BLaER1 treated with 17β-estradiol and CSF1 and Interleukin-3, amounts not matched to agents 10 nM and 100 nM (cell line): ENCODE results near the gene FAM151A.

Experiments
- H3K27ac ChIP-seq, 11 experiments: shearing (Covaris generic); formaldehyde crosslinking; 2 replicates each; pipeline ENCODE4 v1.8.1; 2022
- H3K27me3 ChIP-seq, 11 experiments: shearing (Covaris generic); formaldehyde crosslinking; 2 replicates each; pipeline ENCODE4 v1.8.1; 2022
- H3K36me3 ChIP-seq, 11 experiments: shearing (Covaris generic); formaldehyde crosslinking; 2 replicates each; pipeline ENCODE4 v1.8.1; 2022
- H3K4me1 ChIP-seq, 10 experiments: shearing (Covaris generic); formaldehyde crosslinking; 2 replicates each; pipeline ENCODE4 v1.8.1; 2022
- H3K4me2 ChIP-seq, 11 experiments: shearing (Covaris generic); formaldehyde crosslinking; 2 replicates each; pipeline ENCODE4 v1.8.1; 2022
- H3K4me3 ChIP-seq, 10 experiments: shearing (Covaris generic); formaldehyde crosslinking; 2 replicates each; pipeline ENCODE4 v1.8.1; 2022
- H3K9ac ChIP-seq, 11 experiments: shearing (Covaris generic); formaldehyde crosslinking; 2 replicates each; pipeline ENCODE4 v1.8.1; 2022
- H3K9me3 ChIP-seq, 11 experiments: shearing (Covaris generic); formaldehyde crosslinking; replicated peaks in 1 of 11; 2 replicates each; pipeline ENCODE4 v1.8.1; 2022
- H4K20me1 ChIP-seq, 11 experiments: shearing (Covaris generic); formaldehyde crosslinking; 2 replicates each; pipeline ENCODE4 v1.8.1; 2022
- Cebpa-rat ChIP-seq, 11 experiments: shearing (Covaris generic); IDR thresholded peaks; 2 replicates each; pipeline ENCODE4 v1.8.1; 2022

FAM151A gene

GRCh38 chr1:54591127-54591756, 32.1 kb downstream of the FAM151A start:
- Histone ChIP-seq H3K4me3 (no peak overlapping the region), H3K27me3 (no peaks in the 10 kb centered on the region), H4K20me1 (no peaks in the 10 kb centered on the region), H3K36me3 (peaks cover 0 to 56% (median 0%) of the 10 kb centered on the region in 11 experiments; a peak in 8 of 22 replicates), H3K9ac (no peak overlapping the region), H3K27ac (no peak overlapping the region), H3K4me2 (no peak overlapping the region), H3K4me1 (peaks cover 0 to 9% (median 5%) of the 10 kb centered on the region in 10 experiments; a peak in 11 of 20 replicates), H3K9me3 (no peaks in the 10 kb centered on the region)
- TF ChIP-seq Cebpa-rat (IDR thresholded peaks at IDR 0.05) = no peak

- Histone ChIP-seq H3K36me3 (peaks cover 0 to 38% (median 0%) of the 10 kb centered on the region in 11 experiments; a peak in 3 of 22 replicates), H3K27me3 (no peaks in the 10 kb centered on the region), H3K4me2 (peak overlapping the region in 5 of 11 experiments; percentile 1 to 39 (median 15); a peak in 6 of 22 replicates), H3K4me3 (no peak overlapping the region), H3K9ac (no peak overlapping the region), H3K9me3 (no peaks in the 10 kb centered on the region), H3K27ac (no peak overlapping the region), H3K4me1 (peaks cover 0 to 9% (median 5%) of the 10 kb centered on the region in 10 experiments; a peak in 11 of 20 replicates), H4K20me1 (peaks cover 0 to under 1% (median 0%) of the 10 kb centered on the region in 11 experiments; a peak in 1 of 22 replicates)
- no peak for TF ChIP-seq Cebpa-rat (IDR thresholded peaks at IDR 0.05)
Measured at GRCh38 chr1:54588377-54588776, 34.9 kb downstream of the FAM151A start.

GRCh38 chr1:54585181-54586066, 37.9 kb downstream of the FAM151A start:
- no peaks in the 10 kb centered on the region for H3K27me3 ChIP-seq
- H3K4me1 ChIP-seq = peaks cover 0 to 9% (median 5%) of the 10 kb centered on the region in 10 experiments; a peak in 11 of 20 replicates
- H3K4me3 ChIP-seq = no peak overlapping the region
- H3K4me2 ChIP-seq = no peak overlapping the region
- no peak overlapping the region for H3K9ac ChIP-seq
- no peak for TF ChIP-seq Cebpa-rat (IDR thresholded peaks at IDR 0.05)
- peaks cover 0 to 26% (median 0%) of the 10 kb centered on the region in 11 experiments; a peak in 2 of 22 replicates for H3K36me3 ChIP-seq
- H3K27ac ChIP-seq = no peak overlapping the region
- no peaks in the 10 kb centered on the region for H3K9me3 ChIP-seq
- peaks cover 0 to 17% (median 0%) of the 10 kb centered on the region in 11 experiments; a peak in 4 of 22 replicates for H4K20me1 ChIP-seq

GRCh38 chr1:54584575-54584974, 38.8 kb downstream of the FAM151A start:
- H3K9ac ChIP-seq = no peak overlapping the region
- peaks cover 0 to 19% (median 0%) of the 10 kb centered on the region in 11 experiments; a peak in 2 of 22 replicates for H3K36me3 ChIP-seq
- H3K4me2 ChIP-seq = no peak overlapping the region
- peaks cover 0 to 17% (median 0%) of the 10 kb centered on the region in 11 experiments; a peak in 5 of 22 replicates for H4K20me1 ChIP-seq
- peaks cover 0 to 7% (median 5%) of the 10 kb centered on the region in 10 experiments; a peak in 11 of 20 replicates for H3K4me1 ChIP-seq
- H3K4me3 ChIP-seq = no peak overlapping the region
- H3K9me3 ChIP-seq = no peaks in the 10 kb centered on the region
- TF ChIP-seq Cebpa-rat (IDR thresholded peaks at IDR 0.05) = no peak
- H3K27ac ChIP-seq = no peak overlapping the region
- no peaks in the 10 kb centered on the region for H3K27me3 ChIP-seq

- Histone ChIP-seq H3K9ac (no peak overlapping the region), H3K4me1 (peaks cover 0 to 7% (median 5%) of the 10 kb centered on the region in 10 experiments; a peak in 11 of 20 replicates), H4K20me1 (peaks cover 0 to 17% (median 0%) of the 10 kb centered on the region in 11 experiments; a peak in 5 of 22 replicates), H3K4me3 (no peak overlapping the region), H3K27ac (no peak overlapping the region), H3K4me2 (no peak overlapping the region), H3K36me3 (peaks cover 0 to 17% (median 0%) of the 10 kb centered on the region in 11 experiments; a peak in 2 of 22 replicates), H3K9me3 (no peaks in the 10 kb centered on the region), H3K27me3 (no peaks in the 10 kb centered on the region)
- TF ChIP-seq Cebpa-rat (IDR thresholded peaks at IDR 0.05) = no peak
Measured at GRCh38 chr1:54583871-54584270, 39.5 kb downstream of the FAM151A start.

GRCh38 chr1:54583307-54583686, 40.0 kb downstream of the FAM151A start:
- Histone ChIP-seq H3K4me1 (peaks cover 0 to 2% (median 2%) of the 10 kb centered on the region in 10 experiments; a peak in 14 of 20 replicates), H3K36me3 (peaks cover 0 to 13% (median 0%) of the 10 kb centered on the region in 11 experiments; a peak in 2 of 22 replicates), H3K4me3 (no peak overlapping the region), H3K9me3 (no peaks in the 10 kb centered on the region), H3K4me2 (no peak overlapping the region), H3K27ac (no peak overlapping the region), H3K9ac (no peak overlapping the region), H4K20me1 (peaks cover 0 to 19% (median 0%) of the 10 kb centered on the region in 11 experiments; a peak in 6 of 22 replicates), H3K27me3 (no peaks in the 10 kb centered on the region)
- no peak for TF ChIP-seq Cebpa-rat (IDR thresholded peaks at IDR 0.05)

- Histone ChIP-seq H3K27ac (no peak overlapping the region), H3K4me3 (no peak overlapping the region), H3K36me3 (peaks cover 0 to 12% (median 0%) of the 10 kb centered on the region in 11 experiments; a peak in 2 of 22 replicates), H3K9me3 (no peaks in the 10 kb centered on the region), H3K9ac (no peak overlapping the region), H4K20me1 (peaks cover 0 to 24% (median 0%) of the 10 kb centered on the region in 11 experiments; a peak in 6 of 22 replicates), H3K27me3 (no peaks in the 10 kb centered on the region), H3K4me1 (peaks cover 0 to 7% (median 0%) of the 10 kb centered on the region in 10 experiments; a peak in 3 of 20 replicates), H3K4me2 (no peak overlapping the region)
- no peak for TF ChIP-seq Cebpa-rat (IDR thresholded peaks at IDR 0.05)
Measured at GRCh38 chr1:54582566-54583306, 40.6 kb downstream of the FAM151A start.

GRCh38 chr1:54581621-54582035, 41.7 kb downstream of the FAM151A start:
- Histone ChIP-seq H3K4me2 (no peak overlapping the region), H3K9ac (no peak overlapping the region), H3K9me3 (no peaks in the 10 kb centered on the region), H3K27me3 (no peaks in the 10 kb centered on the region), H3K36me3 (peaks cover 0 to 12% (median 0%) of the 10 kb centered on the region in 11 experiments; a peak in 2 of 22 replicates), H3K27ac (no peak overlapping the region), H3K4me1 (peaks cover 0 to 16% (median 0%) of the 10 kb centered on the region in 10 experiments; a peak in 3 of 20 replicates), H3K4me3 (no peak overlapping the region), H4K20me1 (peaks cover 0 to 26% (median 0%) of the 10 kb centered on the region in 11 experiments; a peak in 6 of 22 replicates)
- TF ChIP-seq Cebpa-rat (IDR thresholded peaks at IDR 0.05) = no peak
